HL-60 (cell line): Measurements from ENCODE around the gene FAIM.

Experiments
- CTCF ChIP-seq: IDR thresholded peaks from one replicate; pipeline ENCODE4 v1.5.1; 2011; ENCODE audit warnings: low read length, control low read depth, inconsistent platforms; ENCODE audit not compliant: insufficient read depth
- SPI1 ChIP-seq: IDR thresholded peaks from 2 replicates; pipeline ENCODE4 v1.6.1; 2012; ENCODE audit warnings: low read depth, mild to moderate bottlenecking, borderline replicate concordance

GRCh38 chr3:138594935-138595610, 13.5 kb upstream of the FAIM start:
- no peak for TF ChIP-seq CTCF
- no peak for TF ChIP-seq SPI1
